Esophagus muscularis mucosa (tissue), 4 donors: Measurements from ENCODE around the gene CDC37L1.

Source experiments
- EP300 ChIP-seq: sonication (generic); formaldehyde crosslinking; IDR thresholded peaks from one replicate; pipeline ENCODE4 v1.6.1; 2017; ENCODE audit warnings: antibody characterized with exemption
- POLR2A ChIP-seq: fragments of 450-650 bp; IDR thresholded peaks from one replicate; pipeline ENCODE4 v1.6.1; 2017; ENCODE audit warnings: antibody characterized with exemption, moderate library complexity, mild to moderate bottlenecking, low read depth
- POLR2AphosphoS5 ChIP-seq, 2 donors: sonication (generic); formaldehyde crosslinking; IDR thresholded peaks; one replicate each; pipeline ENCODE4 v1.6.1; 2017; ENCODE audit warnings: antibody characterized with exemption in 2 of 2
- TF ChIP-seq, protein P1 (sequence below), 3 experiments: fragments of 200-600 bp in 2 of 3; fragments of 450-650 bp in 1 of 3; sonication (generic) in 2 of 3; IDR thresholded peaks; one replicate each; pipeline ENCODE4 v1.5.1; 2017 to 2019; ENCODE audit warnings: antibody characterized with exemption in 3 of 3, mild to moderate bottlenecking in 2 of 3, moderate library complexity in 1 of 3

DNA sequence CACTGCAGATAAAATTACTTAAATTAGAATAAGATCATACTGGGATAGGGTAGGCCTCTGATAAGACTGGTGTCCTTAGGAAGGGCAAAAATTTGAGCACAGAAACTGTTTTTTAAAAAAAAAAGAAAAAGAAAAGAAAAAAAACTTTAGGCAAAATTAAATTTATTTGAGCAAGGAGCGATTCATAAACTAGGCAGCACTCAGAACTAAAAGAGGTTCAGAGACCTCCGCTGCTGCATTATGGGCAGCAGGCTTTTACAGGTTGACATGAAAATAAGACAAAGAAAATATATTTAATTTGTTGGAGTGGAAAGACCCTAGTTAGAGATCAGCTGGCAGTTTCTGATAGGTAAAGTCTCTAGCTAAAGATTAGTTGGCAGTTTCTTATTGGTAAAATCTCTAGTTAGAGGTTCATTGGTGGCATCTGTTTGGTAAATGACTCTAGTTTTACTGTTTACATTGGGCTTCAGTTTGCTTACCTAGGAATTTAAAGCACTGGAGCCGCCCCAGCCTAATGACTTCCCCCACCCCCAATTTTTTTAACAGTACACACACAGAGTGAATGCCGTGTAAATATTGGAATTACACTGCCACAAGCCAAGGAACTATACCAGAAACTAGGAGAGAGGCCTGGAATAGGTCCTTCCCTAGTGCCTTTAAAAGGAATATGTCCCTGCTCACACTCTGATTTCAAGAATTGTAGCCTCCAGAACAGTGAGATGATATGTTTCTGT lies 21.8 kb upstream of the CDC37L1 start:
- TF ChIP-seq EP300: no peak
- TF ChIP-seq, protein P1, sequence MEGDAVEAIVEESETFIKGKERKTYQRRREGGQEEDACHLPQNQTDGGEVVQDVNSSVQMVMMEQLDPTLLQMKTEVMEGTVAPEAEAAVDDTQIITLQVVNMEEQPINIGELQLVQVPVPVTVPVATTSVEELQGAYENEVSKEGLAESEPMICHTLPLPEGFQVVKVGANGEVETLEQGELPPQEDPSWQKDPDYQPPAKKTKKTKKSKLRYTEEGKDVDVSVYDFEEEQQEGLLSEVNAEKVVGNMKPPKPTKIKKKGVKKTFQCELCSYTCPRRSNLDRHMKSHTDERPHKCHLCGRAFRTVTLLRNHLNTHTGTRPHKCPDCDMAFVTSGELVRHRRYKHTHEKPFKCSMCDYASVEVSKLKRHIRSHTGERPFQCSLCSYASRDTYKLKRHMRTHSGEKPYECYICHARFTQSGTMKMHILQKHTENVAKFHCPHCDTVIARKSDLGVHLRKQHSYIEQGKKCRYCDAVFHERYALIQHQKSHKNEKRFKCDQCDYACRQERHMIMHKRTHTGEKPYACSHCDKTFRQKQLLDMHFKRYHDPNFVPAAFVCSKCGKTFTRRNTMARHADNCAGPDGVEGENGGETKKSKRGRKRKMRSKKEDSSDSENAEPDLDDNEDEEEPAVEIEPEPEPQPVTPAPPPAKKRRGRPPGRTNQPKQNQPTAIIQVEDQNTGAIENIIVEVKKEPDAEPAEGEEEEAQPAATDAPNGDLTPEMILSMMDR (IDR thresholded peaks at IDR 0.05): no peak
- no peak for TF ChIP-seq POLR2A
- TF ChIP-seq POLR2AphosphoS5 (IDR thresholded peaks at IDR 0.05): no peak
